HCT116 (cell line): ENCODE data around the gene TMTC4. TPM values are rescaled to one million over a fixed set of nuclear protein-coding genes. Genes with fewer than 3 reads are reported as not detected.

Source experiments
- ATAC-seq: fragments of 200-7000 bp; cut with Tn5 transposase; 2 replicates; pipeline ENCODE4 v1.9.1; 2020; ENCODE audit warnings: mild to moderate bottlenecking, moderate library complexity
- BruUV-seq: library from RNA; stranded (reverse); fragments of 400-500 nt; replicated peaks from 2 replicates; lab custom pipeline; 2021; lab: Mats Ljungman, UMichigan
- CTCF ChIA-PET: fragments of 300-600 bp; sonication (Branson Sonifier 250); formaldehyde crosslinking; loops from one replicate; lab custom pipeline; 2021; ENCODE audit warnings: antibody characterized with exemption; lab: Charles Lee
- POLR2A ChIA-PET: fragments of 300-600, 350-600 bp; sonication (Branson Sonifier 250); formaldehyde crosslinking; loops from one replicate; lab custom pipeline; 2021; ENCODE audit warnings: antibody characterized with exemption; lab: Charles Lee
- RAD21 ChIA-PET, 2 experiments: fragments of 300-600 bp; sonication (Branson Sonifier 250); formaldehyde crosslinking; loops; one replicate each; lab custom pipeline; 2023; ENCODE audit warnings: low total read pairs in 2 of 2; ENCODE audit not compliant: uncharacterized antibody in 2 of 2, unreplicated experiment in 2 of 2, low non-redundant PET in 1 of 2; lab: Charles Lee
- DNase-seq: peaks from one replicate; pipeline ENCODE4 v3.0.0-alpha.2; 2010; ENCODE audit warnings: low read depth, low spot score
- H2AFZ ChIP-seq: fragments of 200-600 bp; shearing (Covaris generic), sonication (generic); 2 replicates; pipeline ENCODE4 v1.6.1; 2017; ENCODE audit warnings: low read depth, mixed run types, mixed read lengths, antibody characterized with exemption, low read length; ENCODE audit not compliant: poor library complexity, severe bottlenecking
- H3K27ac ChIP-seq: 2 replicates; pipeline ENCODE4 v1.5.1; 2012; ENCODE audit warnings: low read depth, low read length
- H3K27me3 ChIP-seq: fragments of 200-600 bp; sonication (generic); 2 replicates; pipeline ENCODE4 v1.6.1; 2016; ENCODE audit warnings: mixed run types, low read length, mixed read lengths; ENCODE audit not compliant: insufficient read depth
- H3K36me3 ChIP-seq, 2 experiments: fragments of 200-500 bp in 1 of 2; fragments of 200-600 bp in 1 of 2; sonication (Bioruptor generic) in 1 of 2; sonication (generic) in 1 of 2; 2 replicates each; pipeline versions ENCODE4 v1.5.1 to v1.6.1; 2014 to 2016; ENCODE audit warnings: low read length in 2 of 2, inconsistent platforms in 1 of 2, mixed read lengths in 1 of 2, mixed run types in 1 of 2; ENCODE audit not compliant: insufficient read depth in 2 of 2, control insufficient read depth in 1 of 2
- H3K4me1 ChIP-seq, 2 experiments: fragments of 200-600 bp in 1 of 2; sonication (generic) in 1 of 2; 2 replicates each; pipeline versions ENCODE4 v1.5.1 to v1.6.1; 2012 to 2017; ENCODE audit warnings: low read length in 2 of 2, inconsistent platforms in 1 of 2, mild to moderate bottlenecking in 1 of 2, mixed read lengths in 1 of 2, mixed run types in 1 of 2, moderate library complexity in 1 of 2; ENCODE audit not compliant: insufficient read depth in 2 of 2, control insufficient read depth in 1 of 2
- H3K4me2 ChIP-seq: fragments of 200-600 bp; sonication (generic); 2 replicates; pipeline ENCODE4 v1.6.1; 2017; ENCODE audit warnings: mixed run types, low read length, mixed read lengths
- H3K4me3 ChIP-seq, 2 experiments: fragments of 200-600 bp in 1 of 2; sonication (generic) in 1 of 2; replicated peaks in 1 of 2; 2 replicates each; pipeline ENCODE4 v1.5.1; 2011 to 2016; ENCODE audit warnings: low read length in 2 of 2, control low read depth in 1 of 2, low read depth in 1 of 2, mild to moderate bottlenecking in 1 of 2, mixed read lengths in 1 of 2, mixed run types in 1 of 2
- H3K79me2 ChIP-seq: fragments of 200-600 bp; sonication (generic); 2 replicates; pipeline ENCODE4 v1.6.1; 2017; ENCODE audit warnings: mild to moderate bottlenecking, mixed run types, low read length, moderate library complexity, mixed read lengths; ENCODE audit not compliant: insufficient read depth
- H3K9ac ChIP-seq: fragments of 200-600 bp; sonication (generic); 2 replicates; pipeline ENCODE4 v1.6.1; 2016; ENCODE audit warnings: low read length, mixed read lengths
- H3K9me2 ChIP-seq: fragments of 200-600 bp; sonication (generic), shearing (Covaris generic); 2 replicates; pipeline ENCODE4 v1.6.1; 2017; ENCODE audit warnings: mixed run types, mild to moderate bottlenecking, moderate library complexity; ENCODE audit not compliant: insufficient read depth
- H3K9me3 ChIP-seq, 2 experiments: fragments of 200-500 bp in 1 of 2; fragments of 200-600 bp in 1 of 2; sonication (Bioruptor generic) in 1 of 2; sonication (generic) in 1 of 2; 2 replicates each; pipeline ENCODE4 v1.6.1; 2014 to 2017; ENCODE audit warnings: low read length in 2 of 2, mixed read lengths in 2 of 2, inconsistent platforms in 1 of 2, low read depth in 1 of 2, mild to moderate bottlenecking in 1 of 2, mixed run types in 1 of 2, moderate library complexity in 1 of 2; ENCODE audit not compliant: control insufficient read depth in 1 of 2, insufficient read depth in 1 of 2
- H4K20me1 ChIP-seq: fragments of 200-600 bp; sonication (generic), shearing (Covaris generic); 2 replicates; pipeline ENCODE4 v1.6.1; 2017; ENCODE audit warnings: mixed run types, mild to moderate bottlenecking, moderate library complexity; ENCODE audit not compliant: insufficient read depth
- RAD21 ChIP-seq: IDR thresholded peaks from 2 replicates; pipeline ENCODE4 v1.6.1; 2012; ENCODE audit warnings: low read depth, mild to moderate bottlenecking
- SRF ChIP-seq: IDR thresholded peaks from 2 replicates; pipeline ENCODE4 v1.6.1; 2012; ENCODE audit warnings: low read depth
- intact Hi-C: fragments of 100-400 bp; cut with micrococcal nuclease; formaldehyde crosslinking; loops from 2 replicates; pipeline ENCODE4 v1.10.0; 2022
- total RNA-seq: library from RNA; stranded (reverse); gene quantifications from one replicate; pipeline ENCODE4 v1.2.1, GENCODE V29; 2021; ENCODE audit not compliant: unreplicated experiment
- TF ChIP-seq, protein P1 (sequence below): IDR thresholded peaks from 2 replicates; pipeline ENCODE4 v1.6.1; 2011; ENCODE audit warnings: mild to moderate bottlenecking, low read length, moderate library complexity; ENCODE audit not compliant: insufficient replicate concordance; ENCODE audit errors: extremely low read depth
- TF ChIP-seq, protein P2 (sequence below), 3 experiments: fragments of 200-600 bp in 1 of 3; sonication (generic) in 1 of 3; IDR thresholded peaks in 2 of 3; conservative IDR thresholded peaks in 1 of 3; 2 replicates each; pipeline ENCODE4 v1.5.1; 2012 to 2017; ENCODE audit warnings: low read depth in 2 of 3, low read length in 2 of 3, antibody characterized with exemption in 1 of 3, borderline replicate concordance in 1 of 3, control low read depth in 1 of 3, mild to moderate bottlenecking in 1 of 3, mixed read lengths in 1 of 3, mixed run types in 1 of 3, moderate library complexity in 1 of 3; ENCODE audit not compliant: insufficient read depth in 1 of 3

TMTC4 gene
- total RNA-seq, 1 experiment from 2014 or later, result 23.6 TPM

DNA sequence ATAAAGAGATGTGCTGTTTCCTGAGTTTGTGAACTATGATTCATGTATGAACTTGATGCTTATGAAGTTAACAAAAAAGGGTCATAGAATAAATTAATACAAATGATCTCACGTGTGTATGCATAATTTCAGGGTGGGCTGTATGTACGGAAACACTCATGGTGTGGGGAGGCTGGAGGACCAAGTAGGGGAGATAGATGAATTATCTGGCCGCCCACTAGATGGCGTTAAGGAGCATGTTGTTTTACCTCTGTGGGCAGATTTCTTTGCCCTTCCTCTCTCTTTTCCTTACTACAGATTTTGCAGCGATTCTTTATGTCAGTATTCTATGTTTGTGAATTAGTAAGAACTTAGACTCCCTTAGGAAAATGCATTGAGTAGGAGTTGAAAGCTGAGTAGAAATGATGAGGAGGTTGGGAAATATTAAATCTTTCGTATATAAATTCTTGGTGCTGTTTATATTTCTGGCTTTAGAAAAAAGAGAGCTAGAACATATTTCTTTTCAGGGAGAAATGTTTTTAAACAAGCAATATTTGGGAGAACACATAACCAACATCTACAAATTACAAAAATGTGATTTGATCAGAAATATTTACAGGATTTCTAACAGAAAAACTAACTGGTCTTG lies 47.4 kb upstream of the TMTC4 start:
- no peaks in the 10 kb centered on the region for H3K4me1 ChIP-seq
- TF ChIP-seq, protein P1, sequence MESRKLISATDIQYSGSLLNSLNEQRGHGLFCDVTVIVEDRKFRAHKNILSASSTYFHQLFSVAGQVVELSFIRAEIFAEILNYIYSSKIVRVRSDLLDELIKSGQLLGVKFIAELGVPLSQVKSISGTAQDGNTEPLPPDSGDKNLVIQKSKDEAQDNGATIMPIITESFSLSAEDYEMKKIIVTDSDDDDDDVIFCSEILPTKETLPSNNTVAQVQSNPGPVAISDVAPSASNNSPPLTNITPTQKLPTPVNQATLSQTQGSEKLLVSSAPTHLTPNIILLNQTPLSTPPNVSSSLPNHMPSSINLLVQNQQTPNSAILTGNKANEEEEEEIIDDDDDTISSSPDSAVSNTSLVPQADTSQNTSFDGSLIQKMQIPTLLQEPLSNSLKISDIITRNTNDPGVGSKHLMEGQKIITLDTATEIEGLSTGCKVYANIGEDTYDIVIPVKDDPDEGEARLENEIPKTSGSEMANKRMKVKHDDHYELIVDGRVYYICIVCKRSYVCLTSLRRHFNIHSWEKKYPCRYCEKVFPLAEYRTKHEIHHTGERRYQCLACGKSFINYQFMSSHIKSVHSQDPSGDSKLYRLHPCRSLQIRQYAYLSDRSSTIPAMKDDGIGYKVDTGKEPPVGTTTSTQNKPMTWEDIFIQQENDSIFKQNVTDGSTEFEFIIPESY, result no peak
- TF ChIP-seq, protein P2, sequence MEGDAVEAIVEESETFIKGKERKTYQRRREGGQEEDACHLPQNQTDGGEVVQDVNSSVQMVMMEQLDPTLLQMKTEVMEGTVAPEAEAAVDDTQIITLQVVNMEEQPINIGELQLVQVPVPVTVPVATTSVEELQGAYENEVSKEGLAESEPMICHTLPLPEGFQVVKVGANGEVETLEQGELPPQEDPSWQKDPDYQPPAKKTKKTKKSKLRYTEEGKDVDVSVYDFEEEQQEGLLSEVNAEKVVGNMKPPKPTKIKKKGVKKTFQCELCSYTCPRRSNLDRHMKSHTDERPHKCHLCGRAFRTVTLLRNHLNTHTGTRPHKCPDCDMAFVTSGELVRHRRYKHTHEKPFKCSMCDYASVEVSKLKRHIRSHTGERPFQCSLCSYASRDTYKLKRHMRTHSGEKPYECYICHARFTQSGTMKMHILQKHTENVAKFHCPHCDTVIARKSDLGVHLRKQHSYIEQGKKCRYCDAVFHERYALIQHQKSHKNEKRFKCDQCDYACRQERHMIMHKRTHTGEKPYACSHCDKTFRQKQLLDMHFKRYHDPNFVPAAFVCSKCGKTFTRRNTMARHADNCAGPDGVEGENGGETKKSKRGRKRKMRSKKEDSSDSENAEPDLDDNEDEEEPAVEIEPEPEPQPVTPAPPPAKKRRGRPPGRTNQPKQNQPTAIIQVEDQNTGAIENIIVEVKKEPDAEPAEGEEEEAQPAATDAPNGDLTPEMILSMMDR (IDR thresholded peaks at IDR 0.05 in 2 of 3, conservative IDR thresholded peaks at IDR 0.05 in 1 of 3; ENCODE audit: borderline replicate concordance in 1 of 3, insufficient read depth in 1 of 3, low read depth in 2 of 3, low read length in 2 of 3), result peak; percentile 33 to 83 (median 71); a peak in 5 of 6 replicates
- TF ChIP-seq RAD21, result peak; percentile 52
- no peak for TF ChIP-seq SRF
- H3K9ac ChIP-seq, result no peak overlapping the region
- H3K27ac ChIP-seq, result no peak overlapping the region
- H2AFZ ChIP-seq, result peak overlapping the region; percentile 5
- H3K27me3 ChIP-seq, result no peaks in the 10 kb centered on the region
- H3K79me2 ChIP-seq, result no peaks in the 10 kb centered on the region
- intact Hi-C loops, result loop anchor here (1.0 to 5.0 kb wide), 3 partner anchors 105 to 405 kb away; no protein-coding TSS in a partner anchor
- no TSS peak for BruUV-seq
- no peaks in the 10 kb centered on the region for H3K36me3 ChIP-seq
- ChIA-PET POLR2A (no interaction called here), RAD21 (interaction anchor here in 1 of 2 experiments (0.6 kb wide), 1 partner anchor 142 kb away, joined by 3 read pairs; no protein-coding TSS in a partner anchor), CTCF (interaction anchor here (0.6 to 1.3 kb wide), 4 partner anchors 11 to 406 kb away, joined by 3 to 12 read pairs (median 4); no protein-coding TSS in a partner anchor)
- H3K9me3 ChIP-seq, result no peaks in the 10 kb centered on the region
- H3K4me3 ChIP-seq, result no peak overlapping the region
- ATAC-seq (peak; percentile 89), DNase-seq (peak; percentile 37)
- no peaks in the 10 kb centered on the region for H4K20me1 ChIP-seq
- H3K4me2 ChIP-seq, result no peak overlapping the region
- no peaks in the 10 kb centered on the region for H3K9me2 ChIP-seq
